ENCODE data around the gene SVBP.

The SVBP gene

GRCh38 chr1:42806171-42806570 is 11.0 kb downstream of the SVBP start:
- no peak for DNase-seq (ENCODE audit: low read depth)

- DNase-seq (ENCODE audit: low read depth), result no peak
Measured at GRCh38 chr1:42801832-42802473, 15.2 kb downstream of the SVBP start.

GRCh38 chr1:42797979-42798378 is 19.2 kb downstream of the SVBP start:
- no peak for DNase-seq (ENCODE audit: low read depth)

- DNase-seq (ENCODE audit: low read depth), result no peak
Measured at GRCh38 chr1:42797414-42797813, 19.8 kb downstream of the SVBP start.

- DNase-seq (ENCODE audit: low read depth), result no peak
Measured at GRCh38 chr1:42793824-42794223, 23.4 kb downstream of the SVBP start.

- no peak for DNase-seq (ENCODE audit: low read depth)
Measured at GRCh38 chr1:42788021-42788420, 29.2 kb downstream of the SVBP start.

GRCh38 chr1:42786097-42786496 is 31.1 kb downstream of the SVBP start:
- DNase-seq (ENCODE audit: low read depth), result no peak

GRCh38 chr1:42784946-42785693 is 32.1 kb downstream of the SVBP start, which contains the start of gene TMEM269:
TMEM269 (plus strand) TSS chr1:42784991; CDS start chr1:42789894, 4,903 bp downstream.
- peak; percentile 14 for DNase-seq (ENCODE audit: low read depth)

- DNase-seq (ENCODE audit: low read depth), result no peak
Measured at GRCh38 chr1:42784547-42784945, 32.7 kb downstream of the SVBP start.

GRCh38 chr1:42783092-42783491 is 34.1 kb downstream of the SVBP start:
- no peak for DNase-seq (ENCODE audit: low read depth)

GRCh38 chr1:42780176-42780575 is 37.0 kb downstream of the SVBP start:
- no peak for DNase-seq (ENCODE audit: low read depth)

- DNase-seq (ENCODE audit: low read depth), result no peak
Measured at GRCh38 chr1:42779725-42780124, 37.5 kb downstream of the SVBP start.

GRCh38 chr1:42777852-42778251 is 39.3 kb downstream of the SVBP start:
- no peak for DNase-seq (ENCODE audit: low read depth)

- DNase-seq (ENCODE audit: low read depth), result no peak
Measured at GRCh38 chr1:42776502-42776901, 40.7 kb downstream of the SVBP start.

- DNase-seq (ENCODE audit: low read depth), result no peak
Measured at GRCh38 chr1:42774928-42775526, 42.2 kb downstream of the SVBP start.

- DNase-seq (ENCODE audit: low read depth), result no peak
Measured at GRCh38 chr1:42773420-42773819, 43.8 kb downstream of the SVBP start.

GRCh38 chr1:42769811-42770210 is 47.4 kb downstream of the SVBP start:
- DNase-seq (ENCODE audit: low read depth), result no peak

- no peak for DNase-seq (ENCODE audit: low read depth)
Measured at GRCh38 chr1:42768172-42768571, 49.0 kb downstream of the SVBP start.

GRCh38 chr1:42767510-42768000 is 49.6 kb downstream of the SVBP start:
- DNase-seq (ENCODE audit: low read depth), result no peak

- peak; percentile 100 for DNase-seq (ENCODE audit: low read depth)
Measured at GRCh38 chr1:42766741-42767509, 50.3 kb downstream of the SVBP start, which contains the start of the genes C1orf50 and P3H1. C1orf50 (plus strand) TSS chr1:42767249; CDS start chr1:42767312, 63 bp downstream. P3H1 (minus strand) TSS chr1:42767028; CDS start chr1:42766971, 57 bp downstream.

GRCh38 chr1:42765832-42766740 is 51.1 kb downstream of the SVBP start:
- DNase-seq (ENCODE audit: low read depth), result peak; percentile 52

All from stimulated activated CD8-positive, alpha-beta memory T cell treated with anti-CD3 and anti-CD28 coated beads, Interleukin-12 subunit alpha, Interleukin-12 subunit beta, amount 100 ng/mL, for 4 hours (primary cell).